HUES6 (cell line): Measurements from ENCODE around the gene TP63.

Experiments
- H3K27ac ChIP-seq: 2 replicates; pipeline ENCODE4 v1.7.0; 2013; ENCODE audit warnings: low read depth, mild to moderate bottlenecking, low read length, inconsistent platforms
- H3K27me3 ChIP-seq: 2 replicates; pipeline ENCODE4 v1.6.1; 2013; ENCODE audit warnings: low read length; ENCODE audit not compliant: control insufficient read depth, insufficient read depth
- H3K36me3 ChIP-seq: 2 replicates; pipeline ENCODE4 v1.6.1; 2013; ENCODE audit warnings: low read length; ENCODE audit not compliant: control insufficient read depth, insufficient read depth
- H3K4me1 ChIP-seq: 2 replicates; pipeline ENCODE4 v1.6.1; 2013; ENCODE audit warnings: low read length; ENCODE audit not compliant: control insufficient read depth, insufficient read depth
- H3K4me3 ChIP-seq: 2 replicates; pipeline ENCODE4 v1.5.1; 2013; ENCODE audit warnings: low read depth, low read length
- H3K9ac ChIP-seq: one replicate; pipeline ENCODE4 v1.6.1; 2013; ENCODE audit warnings: mild to moderate bottlenecking, low read length
- H3K9me3 ChIP-seq: 2 replicates; pipeline ENCODE4 v1.6.1; 2013; ENCODE audit warnings: low read depth, low read length; ENCODE audit not compliant: control insufficient read depth, insufficient read depth

TP63 gene

DNA sequence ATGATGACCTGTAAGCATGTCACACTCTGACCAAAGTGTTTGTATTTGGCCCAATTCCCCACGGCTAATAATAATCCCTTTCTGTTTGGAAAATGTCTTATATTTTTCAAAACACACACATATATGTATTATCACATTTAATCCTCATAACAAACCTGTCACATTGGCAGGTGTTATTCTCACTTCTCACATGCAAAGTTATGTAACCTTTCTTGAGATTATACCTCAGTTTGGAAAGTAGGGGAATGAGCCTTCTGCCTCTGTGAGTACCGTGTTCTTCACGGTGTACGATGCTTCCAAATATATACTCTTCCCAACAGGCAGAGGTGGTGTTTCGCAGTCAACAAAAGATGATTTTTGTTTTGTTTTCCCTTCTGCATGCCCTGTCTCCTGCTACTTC, 205.6 kb downstream of the TP63 start:
- Histone ChIP-seq H3K4me1 (0 out of 2 replicates have a peak, but pooled peaks cover 3% of the 10 kb centered on the region), H3K27me3 (no peaks in the 10 kb centered on the region), H3K9me3 (no peaks in the 10 kb centered on the region), H3K4me3 (no peak overlapping the region), H3K27ac (no peak overlapping the region), H3K36me3 (no peaks in the 10 kb centered on the region), H3K9ac (no peak overlapping the region)

DNA sequence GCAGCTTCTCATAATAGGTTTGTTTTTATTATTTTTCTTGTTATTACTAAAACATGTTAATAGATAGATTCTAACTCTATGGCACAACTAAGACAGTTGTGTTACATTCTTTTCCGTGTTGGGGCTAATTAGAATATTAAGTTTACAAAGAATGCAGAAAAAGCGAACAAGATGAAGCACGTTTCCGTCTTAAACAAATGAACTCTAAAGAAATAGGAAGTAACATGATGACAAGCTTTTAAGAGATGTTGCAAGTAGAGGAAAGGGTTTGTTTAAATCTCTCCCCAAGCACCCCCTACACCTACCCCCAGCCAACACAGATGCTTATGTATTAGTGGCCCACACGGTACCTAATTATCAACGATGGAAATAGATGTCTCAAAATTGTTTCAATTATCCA, 207.1 kb downstream of the TP63 start:
- Histone ChIP-seq H3K27ac (no peak overlapping the region), H3K4me3 (no peak overlapping the region), H3K9me3 (no peaks in the 10 kb centered on the region), H3K36me3 (no peaks in the 10 kb centered on the region), H3K4me1 (0 out of 2 replicates have a peak, but pooled peaks cover 4% of the 10 kb centered on the region), H3K9ac (no peak overlapping the region), H3K27me3 (no peaks in the 10 kb centered on the region)

DNA sequence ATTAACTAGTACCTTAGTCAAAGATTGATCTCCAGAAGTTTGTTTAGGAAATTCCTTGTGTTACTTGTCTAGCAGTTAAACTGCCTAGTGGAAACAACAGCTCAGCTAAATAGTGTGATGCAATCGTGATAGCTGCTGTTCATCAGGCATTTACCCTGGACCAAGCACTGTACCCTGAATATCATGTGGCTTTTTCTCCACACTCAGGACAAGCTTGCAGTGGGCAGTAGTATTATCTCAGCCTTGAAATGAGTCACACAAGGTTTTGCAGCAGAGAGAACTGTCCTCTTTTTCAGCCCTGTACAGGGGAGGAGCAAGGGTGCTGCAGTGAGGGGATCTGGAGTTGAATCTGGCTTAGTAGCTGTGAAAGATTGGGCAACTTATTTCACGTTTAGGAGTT, 208.4 kb downstream of the TP63 start:
- H3K9me3 ChIP-seq, result no peaks in the 10 kb centered on the region
- no peak overlapping the region for H3K4me3 ChIP-seq
- H3K27me3 ChIP-seq, result no peaks in the 10 kb centered on the region
- H3K9ac ChIP-seq, result no peak overlapping the region
- H3K36me3 ChIP-seq, result no peaks in the 10 kb centered on the region
- no peak overlapping the region for H3K27ac ChIP-seq
- H3K4me1 ChIP-seq, result 0 out of 2 replicates have a peak, but pooled peaks cover 4% of the 10 kb centered on the region

DNA sequence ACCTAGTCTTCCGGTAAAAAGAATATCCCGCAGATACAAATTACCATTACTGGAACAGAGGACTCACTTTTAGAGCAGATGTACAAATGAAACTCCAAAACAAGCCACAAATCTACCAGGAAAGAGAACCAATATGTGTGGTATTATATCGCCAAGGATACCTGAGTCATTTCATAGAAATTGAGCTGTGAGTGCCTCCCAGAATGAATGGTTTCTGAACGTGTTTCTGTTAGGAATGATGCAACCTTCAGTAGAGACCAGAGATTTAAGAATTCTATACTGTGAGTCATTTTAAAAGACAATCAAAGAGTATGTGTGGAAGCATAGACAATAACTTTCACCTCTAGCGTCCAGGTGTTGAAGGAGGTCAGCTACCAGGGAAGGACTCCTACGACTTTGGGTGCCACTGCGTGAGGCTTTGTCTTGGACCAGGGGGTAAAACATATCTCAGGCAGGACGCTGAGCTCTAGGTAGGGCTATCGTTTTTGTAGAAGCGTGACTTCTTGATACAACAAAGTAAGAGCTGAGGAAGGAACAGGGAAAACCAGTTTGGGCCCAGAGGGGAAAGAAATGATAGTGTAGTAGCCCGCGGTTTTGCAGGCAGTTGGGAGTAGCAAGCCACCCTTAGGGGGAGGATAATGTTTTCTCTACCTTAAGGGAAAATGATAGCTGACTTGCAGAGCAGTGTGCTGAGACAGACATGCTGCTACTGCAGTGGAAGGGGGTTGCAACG, 210.4 kb downstream of the TP63 start:
- no peaks in the 10 kb centered on the region for H3K27me3 ChIP-seq
- no peak overlapping the region for H3K9ac ChIP-seq
- H3K4me1 ChIP-seq, result 0 out of 2 replicates have a peak, but pooled peaks cover 4% of the 10 kb centered on the region
- no peaks in the 10 kb centered on the region for H3K9me3 ChIP-seq
- no peak overlapping the region for H3K27ac ChIP-seq
- H3K4me3 ChIP-seq, result no peak overlapping the region
- H3K36me3 ChIP-seq, result no peaks in the 10 kb centered on the region

DNA sequence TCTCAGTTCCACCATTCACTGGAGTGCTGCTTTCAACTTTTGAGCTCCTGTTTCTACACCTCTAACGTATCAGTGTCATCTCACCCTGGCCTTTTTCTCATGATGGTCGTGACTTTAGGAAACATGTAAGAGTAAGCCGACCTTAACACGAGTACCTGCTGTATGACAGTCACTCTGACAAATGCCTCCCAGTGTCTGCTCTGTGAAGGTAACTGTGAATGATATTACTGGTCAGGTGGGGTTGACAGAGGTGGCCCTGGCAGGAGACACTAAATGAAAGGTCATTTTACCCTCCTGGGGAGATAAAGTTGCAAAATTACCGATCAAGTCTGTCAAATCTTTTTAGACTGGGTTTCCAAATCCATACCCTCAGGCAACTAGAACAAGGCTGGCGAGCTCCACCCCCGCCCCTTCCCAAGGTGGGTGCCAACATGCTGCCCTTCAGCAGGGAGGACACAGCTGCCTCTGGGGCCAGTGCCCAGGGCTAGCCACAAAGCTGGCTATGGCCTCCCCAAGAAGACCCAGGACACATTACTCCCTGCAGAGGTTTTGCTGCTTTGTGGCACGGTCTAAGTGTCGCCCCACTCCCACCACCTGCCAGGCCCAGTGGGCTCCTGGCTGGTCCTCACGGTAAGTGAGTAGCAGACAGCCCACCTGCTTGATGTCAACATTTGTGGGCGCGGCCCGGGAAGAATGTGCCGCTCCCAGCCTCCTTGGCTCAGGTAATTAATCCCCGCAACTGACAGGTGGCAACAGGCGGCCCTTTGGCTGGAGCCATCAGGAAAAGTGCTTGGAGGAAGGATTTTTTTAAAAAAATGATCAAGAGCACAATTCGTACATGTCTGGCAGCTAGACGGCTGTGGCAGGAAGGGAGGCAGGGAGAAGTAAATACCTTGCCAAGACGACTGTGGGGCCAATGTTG, 211.8 kb downstream of the TP63 start:
- Histone ChIP-seq H3K9me3 (no peaks in the 10 kb centered on the region), H3K4me1 (0 out of 2 replicates have a peak, but pooled peaks cover 4% of the 10 kb centered on the region), H3K9ac (no peak overlapping the region), H3K27ac (no peak overlapping the region), H3K36me3 (no peaks in the 10 kb centered on the region), H3K4me3 (no peak overlapping the region), H3K27me3 (no peaks in the 10 kb centered on the region)

DNA sequence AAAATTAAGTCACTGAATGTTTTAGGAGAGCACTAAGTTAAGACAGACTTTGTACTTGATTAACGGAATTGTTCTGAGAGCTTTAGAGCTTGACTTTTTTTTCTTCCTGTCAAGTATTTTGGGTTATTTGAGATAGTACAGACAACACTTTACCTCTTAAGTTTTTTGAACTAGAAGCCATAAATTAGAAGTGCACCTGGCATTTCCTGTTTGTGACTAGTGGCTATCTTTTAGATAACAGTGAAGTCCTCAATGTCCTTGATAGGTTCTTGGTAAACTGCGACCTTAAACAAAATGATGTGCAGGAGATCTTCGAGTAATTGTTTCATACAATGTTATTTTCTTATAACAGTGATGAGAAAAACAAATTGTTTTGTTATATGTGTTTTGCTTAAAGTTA, 213.9 kb downstream of the TP63 start:
- Histone ChIP-seq H3K36me3 (no peaks in the 10 kb centered on the region), H3K4me1 (0 out of 2 replicates have a peak, but pooled peaks cover 4% of the 10 kb centered on the region), H3K27me3 (no peaks in the 10 kb centered on the region), H3K27ac (no peak overlapping the region), H3K9ac (no peak overlapping the region), H3K4me3 (no peak overlapping the region), H3K9me3 (no peaks in the 10 kb centered on the region)

DNA sequence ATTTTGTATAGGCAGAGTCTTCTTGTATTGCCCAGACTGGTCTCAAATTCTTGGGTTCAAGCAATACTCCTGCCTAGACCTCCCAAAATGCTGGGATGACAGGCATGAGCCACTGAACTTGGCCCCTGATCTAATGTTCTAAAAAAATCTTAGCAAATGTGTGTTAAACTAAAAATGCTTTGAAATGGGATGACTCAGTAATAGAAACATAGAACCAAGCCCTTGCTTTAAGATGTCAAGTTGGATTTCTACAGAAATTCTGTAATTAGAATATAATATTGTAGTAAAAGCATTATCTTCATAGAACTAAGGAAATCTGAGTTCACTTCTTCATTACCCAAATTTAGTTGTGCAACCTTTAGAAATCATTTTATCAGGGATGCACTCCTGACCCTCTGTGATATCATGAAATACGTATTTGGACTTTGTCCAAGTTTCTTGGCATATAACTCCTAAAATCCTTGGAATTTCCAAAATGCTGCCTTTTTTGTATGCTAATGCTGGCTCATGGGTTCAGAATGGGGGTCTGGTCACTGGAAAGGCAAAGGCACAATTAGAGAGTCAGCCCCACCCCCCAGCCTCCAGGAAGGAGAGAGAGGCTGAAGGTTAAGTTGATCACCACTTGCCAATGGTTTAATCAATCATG, 217.3 kb downstream of the TP63 start:
- H3K36me3 ChIP-seq, result no peaks in the 10 kb centered on the region
- peaks cover 3% of the 10 kb centered on the region; the same call in 1 of the 2 replicates for H3K4me1 ChIP-seq
- H3K27ac ChIP-seq, result no peak overlapping the region
- H3K27me3 ChIP-seq, result no peaks in the 10 kb centered on the region
- no peaks in the 10 kb centered on the region for H3K9me3 ChIP-seq
- no peak overlapping the region for H3K9ac ChIP-seq
- H3K4me3 ChIP-seq, result no peak overlapping the region

DNA sequence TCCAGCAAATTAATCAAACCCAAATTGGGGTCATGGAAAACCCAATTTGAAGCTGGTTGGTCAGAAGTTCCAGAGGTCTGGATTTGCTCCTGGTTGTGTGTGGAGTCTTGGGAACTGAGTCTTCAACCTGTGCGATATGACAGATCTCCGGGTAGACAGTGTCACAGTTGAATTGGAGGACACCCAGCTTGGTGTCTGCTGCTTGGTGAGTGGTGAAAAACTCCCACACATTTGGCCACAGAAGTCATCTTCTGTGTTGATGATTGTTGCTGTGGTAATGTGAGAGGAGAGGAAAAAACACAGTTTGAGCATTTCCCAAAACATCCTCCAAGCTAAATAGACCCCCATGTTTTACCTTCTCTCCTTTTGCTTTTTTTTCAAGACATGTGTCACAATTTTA, 218.1 kb downstream of the TP63 start:
- H3K27me3 ChIP-seq, result no peaks in the 10 kb centered on the region
- no peak overlapping the region for H3K27ac ChIP-seq
- H3K9ac ChIP-seq, result no peak overlapping the region
- H3K9me3 ChIP-seq, result no peaks in the 10 kb centered on the region
- H3K4me3 ChIP-seq, result no peak overlapping the region
- H3K4me1 ChIP-seq, result peaks cover 3% of the 10 kb centered on the region; the same call in 1 of the 2 replicates
- no peaks in the 10 kb centered on the region for H3K36me3 ChIP-seq

DNA sequence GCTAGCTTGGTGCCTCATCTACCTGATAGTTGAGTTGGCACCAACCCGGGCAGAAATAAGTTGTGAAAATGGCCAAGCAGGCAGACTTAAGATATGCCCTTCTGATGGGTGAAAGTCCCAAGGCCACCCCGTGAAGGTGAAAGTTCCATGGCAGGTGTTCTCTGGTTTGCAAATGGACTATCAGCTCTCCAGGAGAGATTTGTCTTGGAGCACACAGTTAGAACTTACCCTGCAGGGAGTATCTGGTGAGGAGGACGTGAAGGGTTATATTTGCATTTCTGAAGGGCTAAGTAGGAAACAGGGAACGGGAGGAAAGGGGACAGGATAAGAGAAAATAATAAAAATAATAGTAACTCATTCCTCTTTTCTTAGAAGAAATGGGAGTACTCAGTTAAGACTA, 220.5 kb downstream of the TP63 start:
- Histone ChIP-seq H3K4me1 (peaks cover 3% of the 10 kb centered on the region; the same call in 1 of the 2 replicates), H3K27ac (no peak overlapping the region), H3K9ac (no peak overlapping the region)

DNA sequence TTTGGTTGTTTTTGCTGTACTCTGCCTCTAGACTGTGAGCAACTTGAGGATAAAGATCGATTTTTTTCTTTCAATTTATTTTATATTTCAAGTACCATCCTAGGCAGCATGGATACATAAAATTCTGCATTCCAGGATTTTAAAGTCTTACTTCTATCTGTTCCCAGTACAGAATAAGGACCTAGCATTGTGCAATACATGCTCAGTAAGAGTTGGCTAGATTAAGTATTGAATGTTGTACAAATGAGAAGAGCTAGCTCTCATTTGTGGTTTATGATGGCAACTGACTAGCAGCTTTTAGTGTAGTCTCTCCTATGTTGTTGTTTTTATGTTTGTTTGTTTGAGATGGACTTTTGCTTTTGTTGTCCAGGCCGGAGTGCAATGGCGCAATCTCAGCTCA, 222.7 kb downstream of the TP63 start:
- no peaks in the 10 kb centered on the region for H3K27me3 ChIP-seq
- no peaks in the 10 kb centered on the region for H3K36me3 ChIP-seq
- H3K27ac ChIP-seq, result no peak overlapping the region
- H3K4me3 ChIP-seq, result no peak overlapping the region
- H3K9ac ChIP-seq, result no peak overlapping the region
- H3K9me3 ChIP-seq, result no peaks in the 10 kb centered on the region
- H3K4me1 ChIP-seq, result peaks cover 3% of the 10 kb centered on the region; the same call in 1 of the 2 replicates

More for the DNA sequence above, 220.5 kb downstream of the TP63 start:
- Histone ChIP-seq H3K4me3 (no peak overlapping the region), H3K36me3 (no peaks in the 10 kb centered on the region), H3K9me3 (no peaks in the 10 kb centered on the region), H3K27me3 (no peaks in the 10 kb centered on the region)
